OCI-LY3 (cell line): ENCODE measurements around the gene PLA2G2F.

Experiments
- CTCF ChIP-seq: fragments of 200-600, 300-600 bp; sonication (generic); IDR thresholded peaks from 2 replicates; pipeline ENCODE4 v1.5.1; 2014; ENCODE audit warnings: antibody characterized with exemption, low read length, low read depth
- EZH2phosphoT487 ChIP-seq: fragments of 200-600 bp; shearing (Covaris generic); IDR thresholded peaks from 2 replicates; pipeline ENCODE4 v1.6.1; 2018; ENCODE audit warnings: antibody characterized with exemption, mixed run types, low read depth

GRCh38 chr1:20089328-20090077 lies 49.6 kb upstream of the PLA2G2F start:
- TF ChIP-seq CTCF (no peak), EZH2phosphoT487 (no peak)
